Panc1 (cell line): Measurements from ENCODE around the gene NCK2. TPM values are rescaled to one million over a fixed set of nuclear protein-coding genes. Genes with fewer than 3 reads are reported as not detected.

Source experiments
- ATAC-seq: fragments of 200-7000 bp; cut with Tn5 transposase; 2 replicates; pipeline ENCODE4 v1.9.1; 2020; ENCODE audit warnings: mild to moderate bottlenecking, moderate library complexity
- BruUV-seq: library from RNA; stranded (reverse); fragments of 400-500 nt; replicated peaks from 2 replicates; lab custom pipeline; 2021; lab: Mats Ljungman, UMichigan
- CTCF ChIA-PET: fragments of 300-600 bp; sonication (Branson Sonifier 250); formaldehyde crosslinking; loops from one replicate; lab custom pipeline; 2022; ENCODE audit warnings: antibody characterized with exemption; lab: Charles Lee
- POLR2A ChIA-PET: fragments of 300-600 bp; sonication (Branson Sonifier 250); formaldehyde crosslinking; loops from one replicate; lab custom pipeline; 2022; ENCODE audit warnings: antibody characterized with exemption; lab: Charles Lee
- DNase-seq: peaks from one replicate; pipeline ENCODE4 v3.0.0-alpha.2; 2010; ENCODE audit warnings: low read depth, low spot score
- H3K27ac ChIP-seq: 2 replicates; pipeline ENCODE4 v1.5.1; 2011; ENCODE audit warnings: mild to moderate bottlenecking, low read length, inconsistent platforms
- H3K27me3 ChIP-seq: fragments of 200-500 bp; sonication (Bioruptor generic); 2 replicates; pipeline ENCODE4 v1.6.0; 2014; ENCODE audit warnings: low read length, inconsistent platforms; ENCODE audit not compliant: control insufficient read depth, insufficient read depth
- H3K36me3 ChIP-seq: fragments of 200-500 bp; sonication (Bioruptor generic); 2 replicates; pipeline ENCODE4 v1.5.1; 2014; ENCODE audit warnings: inconsistent platforms, mild to moderate bottlenecking, low read length, moderate library complexity; ENCODE audit not compliant: control insufficient read depth, insufficient read depth
- H3K4me1 ChIP-seq: 2 replicates; pipeline ENCODE4 v1.5.1; 2011; ENCODE audit warnings: inconsistent platforms, mild to moderate bottlenecking, low read length, moderate library complexity; ENCODE audit not compliant: control insufficient read depth, insufficient read depth
- H3K4me3 ChIP-seq, 2 experiments: 2 replicates each; pipeline ENCODE4 v1.5.1; 2011 to 2012; ENCODE audit warnings: low read depth in 2 of 2, low read length in 2 of 2, mild to moderate bottlenecking in 2 of 2, inconsistent platforms in 1 of 2, moderate library complexity in 1 of 2
- H3K9me3 ChIP-seq: fragments of 200-500 bp; sonication (Bioruptor generic); 2 replicates; pipeline ENCODE4 v1.5.1; 2014; ENCODE audit warnings: low read depth, mild to moderate bottlenecking, inconsistent platforms, low read length, moderate library complexity; ENCODE audit not compliant: control insufficient read depth, insufficient read depth
- POLR2AphosphoS5 ChIP-seq: IDR thresholded peaks from 2 replicates; pipeline ENCODE4 v1.6.1; 2012; ENCODE audit warnings: mild to moderate bottlenecking, low read depth, low read length, moderate library complexity
- SIN3A ChIP-seq: IDR thresholded peaks from 2 replicates; pipeline ENCODE4 v1.6.1; 2012; ENCODE audit warnings: low read depth, mild to moderate bottlenecking, low read length, moderate library complexity, borderline replicate concordance; ENCODE audit not compliant: insufficient read depth
- TCF7L2 ChIP-seq: IDR thresholded peaks from 2 replicates; pipeline ENCODE4 v1.6.1; 2011; ENCODE audit warnings: mild to moderate bottlenecking, low read depth, low read length, inconsistent platforms
- in situ Hi-C: cut with HindIII; loops from 2 replicates; pipeline ENCODE4 v1.10.0; 2016; ENCODE audit warnings: low sequenced_read_pairs, low pct_unique_long_range_greater_than_20kb
- intact Hi-C: fragments of 100-400 bp; cut with micrococcal nuclease; formaldehyde crosslinking; loops from one replicate; pipeline ENCODE4 v1.10.0; 2022; ENCODE audit not compliant: unreplicated experiment
- total RNA-seq: library from RNA; stranded (reverse); gene quantifications from one replicate; pipeline ENCODE4 v1.2.1, GENCODE V29; 2021; ENCODE audit not compliant: unreplicated experiment
- TF ChIP-seq, protein P1 (sequence below): fragments of 450-650 bp; IDR thresholded peaks from 2 replicates; pipeline ENCODE4 v1.5.1; 2017; ENCODE audit warnings: mild to moderate bottlenecking
- TF ChIP-seq, protein P2 (sequence below), 2 experiments: IDR thresholded peaks; 2 replicates each; pipeline ENCODE4 v1.6.1; 2011 to 2012; ENCODE audit warnings: low read depth in 2 of 2, control low read depth in 1 of 2, low read length in 1 of 2, mild to moderate bottlenecking in 1 of 2, moderate library complexity in 1 of 2; ENCODE audit not compliant: insufficient read depth in 1 of 2

The NCK2 gene
- total RNA-seq, 1 experiment from 2014 or later = 60.7 TPM

GRCh38 chr2:105875241-105875640, 130.5 kb downstream of the NCK2 start:
- Histone ChIP-seq H3K27me3 (no peaks in the 10 kb centered on the region), H3K4me3 (no peak overlapping the region), H3K36me3 (no peaks in the 10 kb centered on the region), H3K4me1 (no peaks in the 10 kb centered on the region; the same call in 1 of the 2 replicates), H3K9me3 (no peaks in the 10 kb centered on the region), H3K27ac (no peak overlapping the region)
- intact Hi-C loops (no loop called here), in situ Hi-C loops (no loop called here)
- TF ChIP-seq, protein P1, sequence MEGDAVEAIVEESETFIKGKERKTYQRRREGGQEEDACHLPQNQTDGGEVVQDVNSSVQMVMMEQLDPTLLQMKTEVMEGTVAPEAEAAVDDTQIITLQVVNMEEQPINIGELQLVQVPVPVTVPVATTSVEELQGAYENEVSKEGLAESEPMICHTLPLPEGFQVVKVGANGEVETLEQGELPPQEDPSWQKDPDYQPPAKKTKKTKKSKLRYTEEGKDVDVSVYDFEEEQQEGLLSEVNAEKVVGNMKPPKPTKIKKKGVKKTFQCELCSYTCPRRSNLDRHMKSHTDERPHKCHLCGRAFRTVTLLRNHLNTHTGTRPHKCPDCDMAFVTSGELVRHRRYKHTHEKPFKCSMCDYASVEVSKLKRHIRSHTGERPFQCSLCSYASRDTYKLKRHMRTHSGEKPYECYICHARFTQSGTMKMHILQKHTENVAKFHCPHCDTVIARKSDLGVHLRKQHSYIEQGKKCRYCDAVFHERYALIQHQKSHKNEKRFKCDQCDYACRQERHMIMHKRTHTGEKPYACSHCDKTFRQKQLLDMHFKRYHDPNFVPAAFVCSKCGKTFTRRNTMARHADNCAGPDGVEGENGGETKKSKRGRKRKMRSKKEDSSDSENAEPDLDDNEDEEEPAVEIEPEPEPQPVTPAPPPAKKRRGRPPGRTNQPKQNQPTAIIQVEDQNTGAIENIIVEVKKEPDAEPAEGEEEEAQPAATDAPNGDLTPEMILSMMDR = no peak
- TF ChIP-seq, protein P2, sequence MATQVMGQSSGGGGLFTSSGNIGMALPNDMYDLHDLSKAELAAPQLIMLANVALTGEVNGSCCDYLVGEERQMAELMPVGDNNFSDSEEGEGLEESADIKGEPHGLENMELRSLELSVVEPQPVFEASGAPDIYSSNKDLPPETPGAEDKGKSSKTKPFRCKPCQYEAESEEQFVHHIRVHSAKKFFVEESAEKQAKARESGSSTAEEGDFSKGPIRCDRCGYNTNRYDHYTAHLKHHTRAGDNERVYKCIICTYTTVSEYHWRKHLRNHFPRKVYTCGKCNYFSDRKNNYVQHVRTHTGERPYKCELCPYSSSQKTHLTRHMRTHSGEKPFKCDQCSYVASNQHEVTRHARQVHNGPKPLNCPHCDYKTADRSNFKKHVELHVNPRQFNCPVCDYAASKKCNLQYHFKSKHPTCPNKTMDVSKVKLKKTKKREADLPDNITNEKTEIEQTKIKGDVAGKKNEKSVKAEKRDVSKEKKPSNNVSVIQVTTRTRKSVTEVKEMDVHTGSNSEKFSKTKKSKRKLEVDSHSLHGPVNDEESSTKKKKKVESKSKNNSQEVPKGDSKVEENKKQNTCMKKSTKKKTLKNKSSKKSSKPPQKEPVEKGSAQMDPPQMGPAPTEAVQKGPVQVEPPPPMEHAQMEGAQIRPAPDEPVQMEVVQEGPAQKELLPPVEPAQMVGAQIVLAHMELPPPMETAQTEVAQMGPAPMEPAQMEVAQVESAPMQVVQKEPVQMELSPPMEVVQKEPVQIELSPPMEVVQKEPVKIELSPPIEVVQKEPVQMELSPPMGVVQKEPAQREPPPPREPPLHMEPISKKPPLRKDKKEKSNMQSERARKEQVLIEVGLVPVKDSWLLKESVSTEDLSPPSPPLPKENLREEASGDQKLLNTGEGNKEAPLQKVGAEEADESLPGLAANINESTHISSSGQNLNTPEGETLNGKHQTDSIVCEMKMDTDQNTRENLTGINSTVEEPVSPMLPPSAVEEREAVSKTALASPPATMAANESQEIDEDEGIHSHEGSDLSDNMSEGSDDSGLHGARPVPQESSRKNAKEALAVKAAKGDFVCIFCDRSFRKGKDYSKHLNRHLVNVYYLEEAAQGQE (IDR thresholded peaks at IDR 0.05; ENCODE audit: insufficient read depth in 1 of 2, low read depth in 2 of 2, low read length in 1 of 2) = no peak
- TF ChIP-seq TCF7L2 = no peak
- ChIA-PET CTCF (no interaction called here), POLR2A (interaction anchor here (0.6 kb wide), 1 partner anchor 82 kb away, joined by 6 read pairs; no protein-coding TSS in a partner anchor)
- DNase-seq (no peak), ATAC-seq (no peak)
- no TSS peak for BruUV-seq

GRCh38 chr2:105876191-105876590, 131.5 kb downstream of the NCK2 start:
- H3K36me3 ChIP-seq = no peaks in the 10 kb centered on the region
- intact Hi-C loops = no loop called here
- BruUV-seq = no TSS peak
- H3K4me3 ChIP-seq = no peak overlapping the region
- no peak for DNase-seq
- no peaks in the 10 kb centered on the region for H3K27me3 ChIP-seq
- TF ChIP-seq SIN3A (no peak), POLR2AphosphoS5 (no peak), TCF7L2 (no peak)
- TF ChIP-seq, protein P2 (IDR thresholded peaks at IDR 0.05; ENCODE audit: insufficient read depth in 1 of 2, low read depth in 2 of 2, low read length in 1 of 2) = no peak
- TF ChIP-seq, protein P1 = no peak
- CTCF ChIA-PET = no interaction called here
- no peaks in the 10 kb centered on the region; the same call in 1 of the 2 replicates for H3K4me1 ChIP-seq
- in situ Hi-C loops = no loop called here
- no peak overlapping the region for H3K27ac ChIP-seq
- POLR2A ChIA-PET = no interaction called here
- H3K9me3 ChIP-seq = no peaks in the 10 kb centered on the region
- ATAC-seq = no peak
